NCI-H2227 treated with DMSO at 0.1 percent for 48 hours (cell line): Measurements from ENCODE around the gene PROP1.
"Not testable (repeated sequence)": the region's sequence is repeated elsewhere in the genome, so short reads cannot be mapped to it uniquely, and the experiment has no call there.

Experiments
- DNase-seq: peaks from one replicate; lab custom pipeline; 2025; lab: John Stamatoyannopoulos, UW

PROP1 gene

GRCh38 chr5:177995691-177996595, at the start of gene PROP1:
Gene PROP1, minus strand, starts transcription at chr5:177996242. Its CDS starts 309 bp downstream, at chr5:177995933.
- no peak for DNase-seq

- not testable (repeated sequence) for DNase-seq
Observed at GRCh38 chr5:178019379-178020030, 23.5 kb upstream of the PROP1 start.

- DNase-seq: not testable (repeated sequence)
Observed at GRCh38 chr5:178012758-178013157, 16.7 kb upstream of the PROP1 start.

GRCh38 chr5:178011816-178012554, 15.9 kb upstream of the PROP1 start:
- not testable (repeated sequence) for DNase-seq

GRCh38 chr5:178007272-178007671, 11.2 kb upstream of the PROP1 start:
- DNase-seq: not testable (repeated sequence)

GRCh38 chr5:178006536-178007231, 10.6 kb upstream of the PROP1 start:
- not testable (repeated sequence) for DNase-seq

GRCh38 chr5:178006181-178006535, 10.1 kb upstream of the PROP1 start:
- not testable (repeated sequence) for DNase-seq

GRCh38 chr5:177997846-177998245, 1.8 kb upstream of the PROP1 start:
- no peak for DNase-seq

- no peak for DNase-seq
Observed at GRCh38 chr5:177997319-177997670, 1.3 kb upstream of the PROP1 start.

- no peak for DNase-seq
Observed at GRCh38 chr5:177996660-177997318, 747 bp upstream of the PROP1 start.

- DNase-seq: no peak
Observed at GRCh38 chr5:177994561-177995190, 1.4 kb downstream of the PROP1 start.

GRCh38 chr5:177994063-177994462, 2.0 kb downstream of the PROP1 start:
- no peak for DNase-seq

- no peak for DNase-seq
Observed at GRCh38 chr5:177992466-177992865, 3.6 kb downstream of the PROP1 start.

GRCh38 chr5:177988989-177989625, 6.9 kb downstream of the PROP1 start:
- no peak for DNase-seq

- no peak for DNase-seq
Observed at GRCh38 chr5:177987326-177987725, 8.7 kb downstream of the PROP1 start.

GRCh38 chr5:177985430-177986040, 10.5 kb downstream of the PROP1 start:
- DNase-seq: no peak

GRCh38 chr5:177984584-177985206, 11.3 kb downstream of the PROP1 start:
- no peak for DNase-seq

- DNase-seq: no peak
Observed at GRCh38 chr5:177983763-177984583, 12.1 kb downstream of the PROP1 start.

GRCh38 chr5:177982956-177983355, 13.1 kb downstream of the PROP1 start:
- no peak for DNase-seq
